ENCODE results near the gene PHOSPHO2.
A peak's percentile ranks its signal among the peaks of the same experiment; 100 is the strongest.

The PHOSPHO2 gene

GRCh38 chr2:169694113-169694893, at the start of gene PHOSPHO2, which contains the start of gene CFAP210:
TSS of gene PHOSPHO2 (plus strand) at chr2:169694469. CDS start at chr2:169700972, 6,503 bp downstream.
TSS of gene CFAP210 (minus strand) at chr2:169694405. CDS start at chr2:169694327, 78 bp downstream.
- peak; percentile 98 for DNase-seq

GRCh38 chr2:169647496-169647895, 46.8 kb upstream of the PHOSPHO2 start:
- DNase-seq: no peak

GRCh38 chr2:169649278-169649677, 45.0 kb upstream of the PHOSPHO2 start:
- no peak for DNase-seq

GRCh38 chr2:169653636-169654035, 40.6 kb upstream of the PHOSPHO2 start:
- DNase-seq: no peak

- DNase-seq: no peak
Measured at GRCh38 chr2:169656164-169656563, 38.1 kb upstream of the PHOSPHO2 start.

- no peak for DNase-seq
Measured at GRCh38 chr2:169658877-169659276, 35.4 kb upstream of the PHOSPHO2 start.

- DNase-seq: no peak
Measured at GRCh38 chr2:169659320-169659719, 34.9 kb upstream of the PHOSPHO2 start.

- no peak for DNase-seq
Measured at GRCh38 chr2:169661265-169661664, 33.0 kb upstream of the PHOSPHO2 start.

GRCh38 chr2:169662744-169663143, 31.5 kb upstream of the PHOSPHO2 start:
- DNase-seq: no peak

GRCh38 chr2:169663247-169663646, 31.0 kb upstream of the PHOSPHO2 start:
- no peak for DNase-seq

- DNase-seq: peak; percentile 28
Measured at GRCh38 chr2:169664600-169664977, 29.7 kb upstream of the PHOSPHO2 start.

- DNase-seq: peak; percentile 62
Measured at GRCh38 chr2:169664978-169665930, 29.0 kb upstream of the PHOSPHO2 start.

GRCh38 chr2:169667583-169667982, 26.7 kb upstream of the PHOSPHO2 start:
- DNase-seq: no peak

GRCh38 chr2:169670215-169670651, 24.0 kb upstream of the PHOSPHO2 start:
- DNase-seq: no peak

GRCh38 chr2:169670937-169671336, 23.3 kb upstream of the PHOSPHO2 start:
- no peak for DNase-seq

GRCh38 chr2:169672406-169672805, 21.9 kb upstream of the PHOSPHO2 start:
- DNase-seq: no peak

- no peak for DNase-seq
Measured at GRCh38 chr2:169673106-169673505, 21.2 kb upstream of the PHOSPHO2 start.

- no peak for DNase-seq
Measured at GRCh38 chr2:169673921-169674320, 20.3 kb upstream of the PHOSPHO2 start.

GRCh38 chr2:169676357-169676756, 17.9 kb upstream of the PHOSPHO2 start:
- DNase-seq: no peak

- DNase-seq: no peak
Measured at GRCh38 chr2:169676850-169677249, 17.4 kb upstream of the PHOSPHO2 start.

- no peak for DNase-seq
Measured at GRCh38 chr2:169683054-169683424, 11.2 kb upstream of the PHOSPHO2 start.

- DNase-seq: no peak
Measured at GRCh38 chr2:169683425-169684134, 10.7 kb upstream of the PHOSPHO2 start.

- no peak for DNase-seq
Measured at GRCh38 chr2:169684135-169684565, 10.1 kb upstream of the PHOSPHO2 start.

Measured in NCI-H226 (cell line).